ENCODE measurements around the gene VPS18. TPM values are rescaled to one million over a fixed set of nuclear protein-coding genes. Genes with fewer than 3 reads are reported as not detected.
A peak's percentile ranks its signal among the peaks of the same experiment; 100 is the strongest.

VPS18 gene
- total RNA-seq, 1 donor from 2014 or later: 36.7 TPM

GRCh38 chr15:40901053-40901443 lies 6.8 kb downstream of the VPS18 start:
- H3K9me3 Mint-ChIP-seq (ENCODE audit: unreplicated experiment): no peaks in the 10 kb centered on the region
- H3K27me3 Mint-ChIP-seq (ENCODE audit: unreplicated experiment): no peaks in the 10 kb centered on the region
- peaks cover 19% of the 10 kb centered on the region for H3K4me1 Mint-ChIP-seq (ENCODE audit: unreplicated experiment)
- no peak overlapping the region for H3K27ac Mint-ChIP-seq (ENCODE audit: unreplicated experiment)
- H3K4me3 Mint-ChIP-seq (ENCODE audit: unreplicated experiment): no peak overlapping the region
- TF ChIP-seq, protein P1, sequence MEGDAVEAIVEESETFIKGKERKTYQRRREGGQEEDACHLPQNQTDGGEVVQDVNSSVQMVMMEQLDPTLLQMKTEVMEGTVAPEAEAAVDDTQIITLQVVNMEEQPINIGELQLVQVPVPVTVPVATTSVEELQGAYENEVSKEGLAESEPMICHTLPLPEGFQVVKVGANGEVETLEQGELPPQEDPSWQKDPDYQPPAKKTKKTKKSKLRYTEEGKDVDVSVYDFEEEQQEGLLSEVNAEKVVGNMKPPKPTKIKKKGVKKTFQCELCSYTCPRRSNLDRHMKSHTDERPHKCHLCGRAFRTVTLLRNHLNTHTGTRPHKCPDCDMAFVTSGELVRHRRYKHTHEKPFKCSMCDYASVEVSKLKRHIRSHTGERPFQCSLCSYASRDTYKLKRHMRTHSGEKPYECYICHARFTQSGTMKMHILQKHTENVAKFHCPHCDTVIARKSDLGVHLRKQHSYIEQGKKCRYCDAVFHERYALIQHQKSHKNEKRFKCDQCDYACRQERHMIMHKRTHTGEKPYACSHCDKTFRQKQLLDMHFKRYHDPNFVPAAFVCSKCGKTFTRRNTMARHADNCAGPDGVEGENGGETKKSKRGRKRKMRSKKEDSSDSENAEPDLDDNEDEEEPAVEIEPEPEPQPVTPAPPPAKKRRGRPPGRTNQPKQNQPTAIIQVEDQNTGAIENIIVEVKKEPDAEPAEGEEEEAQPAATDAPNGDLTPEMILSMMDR (IDR thresholded peaks at IDR 0.05): no peak
- peaks cover 32% of the 10 kb centered on the region for H3K36me3 Mint-ChIP-seq (ENCODE audit: unreplicated experiment)
- no peak for DNase-seq (ENCODE audit: extremely low spot score, unreplicated experiment)

GRCh38 chr15:40902605-40903561 lies 8.6 kb downstream of the VPS18 start:
- H3K27me3 Mint-ChIP-seq (ENCODE audit: unreplicated experiment): no peaks in the 10 kb centered on the region
- no peak overlapping the region for H3K4me3 Mint-ChIP-seq (ENCODE audit: unreplicated experiment)
- DNase-seq (ENCODE audit: extremely low spot score, unreplicated experiment): no peak
- H3K27ac Mint-ChIP-seq (ENCODE audit: unreplicated experiment): no peak overlapping the region
- TF ChIP-seq, protein P1 (IDR thresholded peaks at IDR 0.05): no peak
- H3K36me3 Mint-ChIP-seq (ENCODE audit: unreplicated experiment): peaks cover 21% of the 10 kb centered on the region
- H3K4me1 Mint-ChIP-seq (ENCODE audit: unreplicated experiment): peaks cover 23% of the 10 kb centered on the region
- no peaks in the 10 kb centered on the region for H3K9me3 Mint-ChIP-seq (ENCODE audit: unreplicated experiment)

DNA sequence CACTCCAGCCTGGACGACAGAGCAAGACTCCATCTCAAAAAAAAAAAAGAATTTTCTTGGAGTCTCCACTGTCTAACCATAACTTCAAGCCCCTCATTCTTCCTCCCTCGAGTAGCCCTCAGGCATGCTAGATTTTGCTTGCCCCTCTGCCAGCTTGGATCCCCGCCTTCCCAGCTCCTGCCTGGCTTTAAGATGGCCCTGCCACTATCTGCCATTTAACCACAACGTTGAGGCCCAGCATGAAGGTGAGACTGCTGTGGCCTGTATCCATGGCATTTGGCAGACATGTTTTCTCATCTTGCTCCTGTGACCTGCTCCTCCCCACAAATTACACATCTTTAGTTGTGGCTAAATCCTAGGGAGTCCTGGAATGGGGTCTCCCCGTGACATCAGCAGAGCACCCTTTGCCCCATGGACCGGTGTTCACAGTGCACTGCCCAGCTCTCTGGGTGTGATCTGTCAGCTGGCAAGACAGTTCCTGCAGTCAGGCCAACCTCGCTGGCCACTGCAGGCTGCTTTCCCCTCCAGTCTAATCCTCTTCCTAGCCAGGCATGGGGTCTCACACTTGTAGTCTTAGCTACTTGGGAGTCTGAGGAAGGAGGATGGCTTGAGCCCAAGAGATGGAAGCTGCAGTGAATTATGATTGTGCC lies 10.4 kb downstream of the VPS18 start:
- Mint-ChIP-seq H3K4me1 (ENCODE audit: unreplicated experiment) (peaks cover 26% of the 10 kb centered on the region), H3K27me3 (ENCODE audit: unreplicated experiment) (no peaks in the 10 kb centered on the region), H3K4me3 (ENCODE audit: unreplicated experiment) (no peak overlapping the region), H3K27ac (ENCODE audit: unreplicated experiment) (peak overlapping the region; percentile 27), H3K9me3 (ENCODE audit: unreplicated experiment) (no peaks in the 10 kb centered on the region), H3K36me3 (ENCODE audit: unreplicated experiment) (peaks cover 14% of the 10 kb centered on the region)
- DNase-seq (ENCODE audit: extremely low spot score, unreplicated experiment): no peak
- TF ChIP-seq, protein P1 (IDR thresholded peaks at IDR 0.05): no peak

DNA sequence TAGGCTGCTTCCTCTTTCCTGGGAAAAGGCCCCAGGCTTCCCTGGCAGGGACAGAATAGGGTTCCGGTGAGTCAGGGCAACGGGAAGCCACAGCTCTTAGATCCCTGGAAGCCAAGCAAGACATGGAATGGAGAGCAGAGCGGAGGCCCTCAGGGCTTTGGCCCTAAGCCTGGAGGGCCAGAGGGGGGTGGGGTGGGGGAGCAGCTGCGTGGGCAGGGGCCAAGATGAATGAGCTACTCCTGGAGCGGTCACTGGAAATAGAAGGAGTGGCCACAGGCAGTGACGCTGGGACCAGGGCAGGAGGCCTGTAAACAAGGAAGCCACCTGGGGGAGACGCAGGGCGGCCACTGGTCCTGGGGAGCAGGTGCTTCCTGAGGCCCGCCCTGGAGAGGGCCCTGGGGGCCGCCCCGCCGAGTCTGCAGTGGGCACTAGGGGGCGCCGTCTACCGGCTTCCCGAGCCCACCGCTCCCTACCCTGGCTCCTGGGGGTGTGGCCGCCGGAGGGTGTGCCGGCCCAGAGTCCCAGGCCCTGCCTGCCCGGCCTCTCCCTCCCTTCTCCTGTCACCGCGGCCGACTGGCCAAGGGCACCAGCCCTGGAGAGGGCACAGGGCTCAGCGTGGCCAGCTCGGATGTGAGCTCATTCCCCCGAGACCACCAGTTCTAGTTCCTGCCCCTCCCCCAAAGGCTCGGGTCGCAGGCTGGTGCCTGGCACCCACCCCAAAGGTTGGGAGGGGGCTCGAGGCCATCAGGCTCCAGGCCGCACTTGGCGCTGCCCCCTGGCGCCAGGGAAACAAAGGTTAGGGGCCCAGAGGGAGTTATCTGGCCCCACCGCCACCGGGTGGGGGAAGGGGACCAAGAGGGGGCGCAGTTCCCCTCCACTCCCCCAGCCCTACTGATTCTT lies 12.1 kb downstream of the VPS18 start:
- DNase-seq (ENCODE audit: extremely low spot score, unreplicated experiment): peak; percentile 94
- peak overlapping the region; percentile 18 for H3K4me3 Mint-ChIP-seq (ENCODE audit: unreplicated experiment)
- peaks cover 31% of the 10 kb centered on the region for H3K4me1 Mint-ChIP-seq (ENCODE audit: unreplicated experiment)
- H3K27ac Mint-ChIP-seq (ENCODE audit: unreplicated experiment): peak overlapping the region; percentile 76
- H3K27me3 Mint-ChIP-seq (ENCODE audit: unreplicated experiment): no peaks in the 10 kb centered on the region
- peaks cover 10% of the 10 kb centered on the region for H3K36me3 Mint-ChIP-seq (ENCODE audit: unreplicated experiment)
- H3K9me3 Mint-ChIP-seq (ENCODE audit: unreplicated experiment): no peaks in the 10 kb centered on the region
- TF ChIP-seq, protein P1 (IDR thresholded peaks at IDR 0.05): peak; percentile 90

Measured in osteocyte (in vitro differentiated cells).